SK-N-SH treated with all-trans-retinoic acid at 6 μM for 48 hours (cell line): ENCODE data around the gene ELAC2.

ENCODE experiments used
- ATAC-seq: fragments of 200-7000 bp; cut with Tn5 transposase; 3 replicates; pipeline ENCODE4 v1.9.1; 2020; ENCODE audit warnings: mild to moderate bottlenecking, moderate library complexity
- ARNTL ChIP-seq: fragments of 450-650 bp; formaldehyde crosslinking; IDR thresholded peaks from 2 replicates; pipeline ENCODE4 v1.5.0; 2020; ENCODE audit warnings: low read depth, mild to moderate bottlenecking, moderate library complexity, borderline replicate concordance
- BACH2 ChIP-seq: fragments of 250-450 bp; sonication (Bioruptor Pico); IDR thresholded peaks from 2 replicates; pipeline ENCODE4 v1.9.0; 2021; ENCODE audit warnings: mild to moderate bottlenecking, borderline replicate concordance
- CREB5 ChIP-seq: fragments of 250-450 bp; sonication (Bioruptor Pico); IDR thresholded peaks from 2 replicates; pipeline ENCODE4 v1.5.1; 2020; ENCODE audit warnings: low read depth, mild to moderate bottlenecking, moderate library complexity
- CSDC2 ChIP-seq: fragments of 250-450 bp; sonication (Bioruptor Pico); IDR thresholded peaks from 2 replicates; pipeline ENCODE4 v1.5.0; 2020; ENCODE audit warnings: mild to moderate bottlenecking, moderate library complexity
- CSRNP3 ChIP-seq: fragments of 250-450 bp; sonication (Bioruptor Pico); IDR thresholded peaks from 2 replicates; pipeline ENCODE4 v1.5.1; 2021; ENCODE audit warnings: mild to moderate bottlenecking, moderate library complexity
- ESRRG ChIP-seq: fragments of 250-450 bp; sonication (Bioruptor Pico); IDR thresholded peaks from 2 replicates; pipeline ENCODE4 v1.6.1; 2021; ENCODE audit warnings: mild to moderate bottlenecking
- GLIS3 ChIP-seq: fragments of 250-450 bp; sonication (Bioruptor Pico); IDR thresholded peaks from 2 replicates; pipeline ENCODE4 v1.5.0; 2020; ENCODE audit warnings: mild to moderate bottlenecking, moderate library complexity
- ISL1 ChIP-seq: fragments of 250-450 bp; sonication (Bioruptor Pico); IDR thresholded peaks from 2 replicates; pipeline ENCODE4 v2.1.2; 2022; ENCODE audit warnings: mild to moderate bottlenecking, moderate library complexity
- OSR1 ChIP-seq: fragments of 250-450 bp; sonication (Bioruptor Pico); IDR thresholded peaks from 2 replicates; pipeline ENCODE4 v1.8.0; 2022; ENCODE audit warnings: moderate library complexity, mild to moderate bottlenecking, inconsistent platforms
- PATZ1 ChIP-seq: fragments of 250-450 bp; sonication (Bioruptor Pico); IDR thresholded peaks from 2 replicates; pipeline ENCODE4 v1.8.0; 2020; ENCODE audit warnings: mild to moderate bottlenecking, moderate library complexity, borderline replicate concordance
- RARB ChIP-seq: fragments of 250-450 bp; sonication (Bioruptor Pico); IDR thresholded peaks from 2 replicates; pipeline ENCODE4 v1.8.0; 2021; ENCODE audit warnings: mild to moderate bottlenecking, moderate library complexity
- TCF4 ChIP-seq: fragments of 250-450 bp; sonication (Bioruptor Pico); IDR thresholded peaks from 2 replicates; pipeline ENCODE4 v1.8.0; 2021; ENCODE audit warnings: mild to moderate bottlenecking, moderate library complexity, borderline replicate concordance
- TOX ChIP-seq: fragments of 250-450 bp; sonication (Bioruptor Pico); IDR thresholded peaks from 2 replicates; pipeline ENCODE4 v1.8.0; 2021; ENCODE audit warnings: mild to moderate bottlenecking, moderate library complexity, borderline replicate concordance
- TSHZ2 ChIP-seq: fragments of 250-450 bp; sonication (Bioruptor Pico); IDR thresholded peaks from 2 replicates; pipeline ENCODE4 v1.5.0; 2020; ENCODE audit warnings: mild to moderate bottlenecking, moderate library complexity
- ZC3H10 ChIP-seq: fragments of 250-450 bp; sonication (Bioruptor Pico); IDR thresholded peaks from 2 replicates; pipeline ENCODE4 v1.5.1; 2021; ENCODE audit warnings: mild to moderate bottlenecking, moderate library complexity
- ZFP3 ChIP-seq: fragments of 250-450 bp; sonication (Bioruptor Pico); IDR thresholded peaks from 2 replicates; pipeline ENCODE4 v1.5.0; 2020; ENCODE audit warnings: mild to moderate bottlenecking, moderate library complexity
- ZNF565 ChIP-seq: fragments of 450-650 bp; formaldehyde crosslinking; conservative IDR thresholded peaks from 2 replicates; pipeline ENCODE4 v1.5.0; 2020; ENCODE audit warnings: low read depth, mild to moderate bottlenecking, moderate library complexity
- ZNF70 ChIP-seq: fragments of 450-650 bp; formaldehyde crosslinking; IDR thresholded peaks from 2 replicates; pipeline ENCODE4 v1.5.0; 2020; ENCODE audit warnings: mild to moderate bottlenecking, moderate library complexity

ELAC2 gene

GRCh38 chr17:13014801-13015200 lies 3.0 kb downstream of the ELAC2 start:
- no peak for ATAC-seq
- TF ChIP-seq ISL1 (CRISPR knock-in tag) (no peak), RARB (CRISPR knock-in tag) (no peak), TSHZ2 (CRISPR knock-in tag) (no peak), ARNTL (no peak), TOX (no peak), GLIS3 (CRISPR knock-in tag) (no peak)

GRCh38 chr17:13010959-13011358 lies 6.9 kb downstream of the ELAC2 start:
- TF ChIP-seq ZNF565 (CRISPR knock-in tag), result no peak
- no peak for TF ChIP-seq TCF4 (CRISPR knock-in tag)
- TF ChIP-seq CSDC2 (CRISPR knock-in tag), result no peak
- no peak for TF ChIP-seq BACH2 (CRISPR knock-in tag)
- TF ChIP-seq ZNF70 (CRISPR knock-in tag), result no peak
- TF ChIP-seq RARB (CRISPR knock-in tag), result no peak
- no peak for TF ChIP-seq CREB5 (CRISPR knock-in tag)
- no peak for ATAC-seq

- TF ChIP-seq PATZ1 (no peak), ESRRG (CRISPR knock-in tag) (no peak), ZFP3 (no peak), GLIS3 (CRISPR knock-in tag) (no peak), CSDC2 (CRISPR knock-in tag) (no peak), RARB (CRISPR knock-in tag) (no peak), ZNF70 (CRISPR knock-in tag) (no peak), OSR1 (CRISPR knock-in tag) (no peak), CSRNP3 (CRISPR knock-in tag) (no peak), ISL1 (CRISPR knock-in tag) (no peak), CREB5 (CRISPR knock-in tag) (no peak), ZNF565 (CRISPR knock-in tag) (no peak), TSHZ2 (CRISPR knock-in tag) (no peak), BACH2 (CRISPR knock-in tag) (no peak), ARNTL (no peak), ZC3H10 (CRISPR knock-in tag) (no peak), TCF4 (CRISPR knock-in tag) (no peak)
- no peak for ATAC-seq
Observed at GRCh38 chr17:13008461-13008860, 9.4 kb downstream of the ELAC2 start.
